ENCODE results near the gene CYYR1.

- TF ChIP-seq, protein P1, sequence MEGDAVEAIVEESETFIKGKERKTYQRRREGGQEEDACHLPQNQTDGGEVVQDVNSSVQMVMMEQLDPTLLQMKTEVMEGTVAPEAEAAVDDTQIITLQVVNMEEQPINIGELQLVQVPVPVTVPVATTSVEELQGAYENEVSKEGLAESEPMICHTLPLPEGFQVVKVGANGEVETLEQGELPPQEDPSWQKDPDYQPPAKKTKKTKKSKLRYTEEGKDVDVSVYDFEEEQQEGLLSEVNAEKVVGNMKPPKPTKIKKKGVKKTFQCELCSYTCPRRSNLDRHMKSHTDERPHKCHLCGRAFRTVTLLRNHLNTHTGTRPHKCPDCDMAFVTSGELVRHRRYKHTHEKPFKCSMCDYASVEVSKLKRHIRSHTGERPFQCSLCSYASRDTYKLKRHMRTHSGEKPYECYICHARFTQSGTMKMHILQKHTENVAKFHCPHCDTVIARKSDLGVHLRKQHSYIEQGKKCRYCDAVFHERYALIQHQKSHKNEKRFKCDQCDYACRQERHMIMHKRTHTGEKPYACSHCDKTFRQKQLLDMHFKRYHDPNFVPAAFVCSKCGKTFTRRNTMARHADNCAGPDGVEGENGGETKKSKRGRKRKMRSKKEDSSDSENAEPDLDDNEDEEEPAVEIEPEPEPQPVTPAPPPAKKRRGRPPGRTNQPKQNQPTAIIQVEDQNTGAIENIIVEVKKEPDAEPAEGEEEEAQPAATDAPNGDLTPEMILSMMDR (IDR thresholded peaks at IDR 0.05; ENCODE audit: low read depth, low read length, missing input control): no peak
- no peak for TF ChIP-seq YY1 (IDR thresholded peaks at IDR 0.05)
- no peak for TF ChIP-seq TAF1 (conservative IDR thresholded peaks at IDR 0.05)
- no peak for TF ChIP-seq RXRA (IDR thresholded peaks at IDR 0.05)
- TF ChIP-seq JUND (IDR thresholded peaks at IDR 0.05): no peak
- TF ChIP-seq GABPA (IDR thresholded peaks at IDR 0.05 in 1 of 2, conservative IDR thresholded peaks at IDR 0.05 in 1 of 2): no peak
- TF ChIP-seq SP1 (IDR thresholded peaks at IDR 0.05): no peak
- no peak for TF ChIP-seq FOXA2 (IDR thresholded peaks at IDR 0.05)
- TF ChIP-seq, protein P2, sequence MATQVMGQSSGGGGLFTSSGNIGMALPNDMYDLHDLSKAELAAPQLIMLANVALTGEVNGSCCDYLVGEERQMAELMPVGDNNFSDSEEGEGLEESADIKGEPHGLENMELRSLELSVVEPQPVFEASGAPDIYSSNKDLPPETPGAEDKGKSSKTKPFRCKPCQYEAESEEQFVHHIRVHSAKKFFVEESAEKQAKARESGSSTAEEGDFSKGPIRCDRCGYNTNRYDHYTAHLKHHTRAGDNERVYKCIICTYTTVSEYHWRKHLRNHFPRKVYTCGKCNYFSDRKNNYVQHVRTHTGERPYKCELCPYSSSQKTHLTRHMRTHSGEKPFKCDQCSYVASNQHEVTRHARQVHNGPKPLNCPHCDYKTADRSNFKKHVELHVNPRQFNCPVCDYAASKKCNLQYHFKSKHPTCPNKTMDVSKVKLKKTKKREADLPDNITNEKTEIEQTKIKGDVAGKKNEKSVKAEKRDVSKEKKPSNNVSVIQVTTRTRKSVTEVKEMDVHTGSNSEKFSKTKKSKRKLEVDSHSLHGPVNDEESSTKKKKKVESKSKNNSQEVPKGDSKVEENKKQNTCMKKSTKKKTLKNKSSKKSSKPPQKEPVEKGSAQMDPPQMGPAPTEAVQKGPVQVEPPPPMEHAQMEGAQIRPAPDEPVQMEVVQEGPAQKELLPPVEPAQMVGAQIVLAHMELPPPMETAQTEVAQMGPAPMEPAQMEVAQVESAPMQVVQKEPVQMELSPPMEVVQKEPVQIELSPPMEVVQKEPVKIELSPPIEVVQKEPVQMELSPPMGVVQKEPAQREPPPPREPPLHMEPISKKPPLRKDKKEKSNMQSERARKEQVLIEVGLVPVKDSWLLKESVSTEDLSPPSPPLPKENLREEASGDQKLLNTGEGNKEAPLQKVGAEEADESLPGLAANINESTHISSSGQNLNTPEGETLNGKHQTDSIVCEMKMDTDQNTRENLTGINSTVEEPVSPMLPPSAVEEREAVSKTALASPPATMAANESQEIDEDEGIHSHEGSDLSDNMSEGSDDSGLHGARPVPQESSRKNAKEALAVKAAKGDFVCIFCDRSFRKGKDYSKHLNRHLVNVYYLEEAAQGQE (IDR thresholded peaks at IDR 0.05): no peak
- TF ChIP-seq, protein P3, sequence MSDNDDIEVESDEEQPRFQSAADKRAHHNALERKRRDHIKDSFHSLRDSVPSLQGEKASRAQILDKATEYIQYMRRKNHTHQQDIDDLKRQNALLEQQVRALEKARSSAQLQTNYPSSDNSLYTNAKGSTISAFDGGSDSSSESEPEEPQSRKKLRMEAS (IDR thresholded peaks at IDR 0.05): no peak
- no peak for TF ChIP-seq EGR1 (IDR thresholded peaks at IDR 0.05; ENCODE audit: low read depth in 2 of 2)
- TF ChIP-seq HNF4A (conservative IDR thresholded peaks at IDR 0.05): no peak
- TF ChIP-seq, protein P4, sequence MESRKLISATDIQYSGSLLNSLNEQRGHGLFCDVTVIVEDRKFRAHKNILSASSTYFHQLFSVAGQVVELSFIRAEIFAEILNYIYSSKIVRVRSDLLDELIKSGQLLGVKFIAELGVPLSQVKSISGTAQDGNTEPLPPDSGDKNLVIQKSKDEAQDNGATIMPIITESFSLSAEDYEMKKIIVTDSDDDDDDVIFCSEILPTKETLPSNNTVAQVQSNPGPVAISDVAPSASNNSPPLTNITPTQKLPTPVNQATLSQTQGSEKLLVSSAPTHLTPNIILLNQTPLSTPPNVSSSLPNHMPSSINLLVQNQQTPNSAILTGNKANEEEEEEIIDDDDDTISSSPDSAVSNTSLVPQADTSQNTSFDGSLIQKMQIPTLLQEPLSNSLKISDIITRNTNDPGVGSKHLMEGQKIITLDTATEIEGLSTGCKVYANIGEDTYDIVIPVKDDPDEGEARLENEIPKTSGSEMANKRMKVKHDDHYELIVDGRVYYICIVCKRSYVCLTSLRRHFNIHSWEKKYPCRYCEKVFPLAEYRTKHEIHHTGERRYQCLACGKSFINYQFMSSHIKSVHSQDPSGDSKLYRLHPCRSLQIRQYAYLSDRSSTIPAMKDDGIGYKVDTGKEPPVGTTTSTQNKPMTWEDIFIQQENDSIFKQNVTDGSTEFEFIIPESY (IDR thresholded peaks at IDR 0.05): no peak
Observed at GRCh38 chr21:26425576-26425975, 147.5 kb downstream of the CYYR1 start.

Data from liver (tissue), 3 donors.